Effector CD8-positive, alpha-beta T cell (primary cell): Measurements from ENCODE around the gene COL4A3.

Source experiments
- DNase-seq: peaks from one replicate; lab custom pipeline; 2025; lab: John Stamatoyannopoulos, UW

The COL4A3 gene

DNA sequence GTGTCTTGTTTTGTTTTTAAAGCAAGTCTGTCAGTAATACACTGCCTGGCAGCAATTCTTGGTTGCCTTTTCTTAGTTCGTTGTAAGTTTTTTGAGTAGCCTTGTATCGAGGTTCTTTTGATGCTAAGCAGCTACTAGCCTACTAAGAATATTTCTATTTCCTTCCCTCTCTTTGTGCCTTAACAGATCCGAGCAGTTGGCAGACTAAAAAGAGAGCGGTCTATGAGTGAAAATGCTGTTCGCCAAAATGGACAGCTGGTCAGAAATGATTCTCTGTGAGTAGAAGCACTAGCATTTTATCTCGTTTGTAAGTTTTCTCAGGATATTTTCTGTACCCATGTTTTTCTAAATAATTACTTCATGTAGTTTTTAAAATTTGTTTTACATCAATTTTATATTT, 175.7 kb downstream of the COL4A3 start:
- no peak for DNase-seq

DNA sequence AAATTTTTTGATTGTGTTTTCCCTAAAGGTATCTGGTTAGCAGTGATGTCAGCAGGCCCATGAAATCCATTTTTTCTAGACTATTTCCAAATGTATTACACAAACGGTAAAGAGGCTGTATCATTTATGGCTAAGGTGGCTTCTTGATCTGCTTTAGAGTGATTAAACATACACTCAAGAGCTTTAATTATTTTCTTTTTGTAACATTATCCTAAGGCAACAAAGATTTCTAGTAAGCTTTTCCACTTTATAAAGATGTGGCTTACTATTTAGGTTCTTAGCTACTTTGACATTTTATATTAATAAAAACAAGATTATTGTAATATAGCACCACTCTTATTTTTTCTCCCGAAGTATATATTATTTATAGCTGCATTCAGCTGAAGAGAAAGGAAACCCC, 177.1 kb downstream of the COL4A3 start:
- DNase-seq = no peak

DNA sequence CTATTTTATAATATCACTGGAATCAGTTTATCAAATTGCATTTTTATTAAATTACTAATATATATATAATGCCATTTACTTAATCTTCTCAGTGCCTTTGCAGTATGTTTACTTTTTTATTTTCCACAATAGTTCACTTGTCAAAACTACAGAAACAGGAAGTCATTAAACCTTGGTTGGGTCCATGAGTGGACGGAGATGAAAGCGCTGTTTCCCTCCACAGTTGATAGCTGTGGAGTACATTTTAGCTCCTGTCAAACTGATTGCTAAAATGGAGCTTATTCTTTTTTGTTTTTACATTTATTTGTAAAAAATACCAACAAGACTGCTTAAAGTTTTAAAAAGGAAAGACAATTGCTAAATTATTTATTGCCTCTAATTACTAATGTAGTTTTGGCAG, 179.8 kb downstream of the COL4A3 start:
- DNase-seq = no peak

DNA sequence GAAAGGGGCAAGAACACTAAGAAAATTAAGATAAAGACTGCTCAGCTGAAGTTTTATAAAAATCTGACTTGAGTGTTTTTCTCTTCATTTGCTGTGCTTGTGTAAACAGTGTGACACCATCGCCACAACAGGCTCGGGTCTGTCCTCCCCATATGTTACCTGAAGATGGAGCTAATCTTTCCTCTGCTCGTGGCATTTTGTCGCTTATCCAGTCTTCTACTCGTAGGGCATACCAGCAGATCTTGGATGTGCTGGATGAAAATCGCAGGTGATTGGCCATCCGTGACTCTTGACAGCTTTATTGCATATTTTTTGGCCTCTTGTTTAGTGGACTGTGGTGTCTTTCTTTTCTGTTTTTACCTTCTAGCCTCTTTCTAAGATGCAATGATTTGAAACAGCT, 182.7 kb downstream of the COL4A3 start:
- no peak for DNase-seq

DNA sequence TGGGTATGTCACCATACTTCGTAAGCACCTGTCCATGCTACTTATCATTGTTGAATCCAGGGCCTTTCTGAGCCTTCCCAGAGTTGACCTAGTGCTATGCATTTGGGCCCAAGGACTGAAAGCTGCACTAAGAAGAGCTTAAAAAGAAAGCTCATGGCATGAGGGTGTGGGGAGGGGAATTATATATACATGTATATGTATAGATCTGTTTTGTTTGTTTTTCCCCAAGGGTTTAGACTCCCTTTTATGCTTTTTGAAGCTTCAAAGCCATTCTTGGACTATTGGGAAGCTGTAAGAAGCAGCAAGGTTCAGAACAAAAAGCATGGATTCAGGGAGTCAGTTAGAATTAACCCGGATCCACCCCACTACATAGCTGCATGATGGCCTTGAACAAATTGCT, 183.9 kb downstream of the COL4A3 start:
- DNase-seq = no peak

DNA sequence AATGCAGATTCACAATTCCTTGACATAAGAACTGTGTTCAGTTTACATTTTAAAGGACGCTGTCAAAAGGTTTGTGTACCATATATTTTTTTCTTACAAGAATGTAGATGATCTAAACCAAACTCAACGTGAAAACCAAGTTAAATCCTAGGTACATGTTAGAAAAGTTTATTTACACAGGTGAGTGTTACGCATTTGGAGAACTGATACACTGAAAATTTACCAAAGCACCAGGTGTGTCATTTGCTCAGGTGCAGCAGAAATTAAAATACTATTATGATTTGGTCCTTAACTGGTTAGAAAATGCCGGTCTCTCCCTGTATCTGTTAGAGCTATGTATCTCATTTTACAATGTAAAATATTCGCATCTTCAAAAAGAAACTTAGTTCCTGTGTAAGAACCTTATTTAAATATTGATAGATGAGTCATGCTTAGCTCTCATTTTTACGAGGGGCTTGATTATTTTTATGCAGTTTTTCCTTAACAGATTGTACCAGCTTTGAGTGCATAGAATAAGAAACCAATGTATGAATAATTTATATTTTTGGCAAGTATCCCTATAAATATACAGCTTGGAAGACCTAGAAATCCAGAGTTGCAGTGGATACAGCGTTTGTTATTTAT, 185.7 kb downstream of the COL4A3 start:
- DNase-seq = no peak

DNA sequence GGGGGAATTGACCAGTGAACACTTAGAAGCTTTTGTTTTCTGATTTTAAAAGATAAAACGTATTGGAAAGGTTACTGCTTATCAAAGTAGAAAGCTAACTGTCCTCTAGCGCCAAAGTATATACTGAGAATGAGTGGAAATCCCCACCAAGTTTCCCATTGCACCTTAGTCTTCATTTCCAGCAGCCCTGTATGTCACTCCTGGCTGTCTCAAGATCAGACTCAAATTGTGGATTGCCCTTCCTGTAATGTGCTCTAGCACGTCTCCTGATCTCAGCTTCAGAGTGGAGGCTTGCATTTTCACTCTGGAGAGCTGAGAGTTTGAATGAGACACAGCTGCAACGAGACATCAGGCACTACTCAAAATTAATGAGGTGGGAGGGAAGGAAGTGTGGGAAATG, 187.2 kb downstream of the COL4A3 start:
- no peak for DNase-seq

DNA sequence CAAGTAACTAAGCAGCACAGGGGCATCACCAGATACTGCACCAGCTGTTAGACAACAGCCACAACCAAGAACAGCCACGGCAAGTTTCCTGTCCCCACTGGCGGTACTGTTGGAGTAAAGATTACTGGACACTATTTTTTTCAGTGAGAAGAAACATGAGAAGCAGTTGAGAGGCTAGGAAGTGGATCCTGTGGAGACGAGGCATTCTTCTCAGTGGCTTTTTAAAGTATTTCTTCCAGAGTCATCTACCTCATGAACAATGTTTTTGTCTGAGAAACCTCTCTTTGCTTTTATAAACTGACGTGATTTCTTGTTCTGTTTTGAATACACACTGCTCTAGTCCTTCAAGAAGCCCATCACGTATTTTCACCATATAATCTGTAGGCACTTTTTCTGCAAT, 195.9 kb downstream of the COL4A3 start:
- DNase-seq = no peak

DNA sequence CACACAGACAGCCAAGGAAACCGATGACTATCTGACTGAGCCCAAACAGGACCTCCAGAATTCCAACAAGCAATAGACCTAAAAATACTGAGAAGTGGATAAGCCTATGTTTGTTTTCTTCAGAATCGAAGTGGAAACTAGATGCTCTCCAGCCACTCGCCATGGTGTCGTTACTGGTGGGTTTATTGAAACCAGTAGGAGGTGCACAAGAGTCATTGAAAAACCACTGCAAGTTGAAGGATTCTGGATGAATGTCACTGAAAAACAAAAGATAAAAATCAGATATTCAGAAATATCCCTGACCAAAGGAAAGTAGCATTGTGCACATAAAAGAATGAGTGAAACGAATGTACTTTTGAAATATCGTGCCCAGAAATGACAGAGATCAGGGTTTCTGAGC, 199.3 kb downstream of the COL4A3 start:
- DNase-seq = no peak
